Suprapubic skin (tissue), 3 donors: ENCODE results near the gene ZNF410.

Source experiments
- CTCF ChIP-seq, 2 donors: fragments of 200-600 bp in 1 of 2; fragments of 450-650 bp in 1 of 2; sonication (generic) in 1 of 2; IDR thresholded peaks; one replicate each; pipeline ENCODE4 v1.5.1; 2016 to 2019; ENCODE audit warnings: antibody characterized with exemption in 2 of 2, mild to moderate bottlenecking in 1 of 2, moderate library complexity in 1 of 2
- POLR2AphosphoS5 ChIP-seq, 3 donors: sonication (generic); formaldehyde crosslinking; IDR thresholded peaks; one replicate each; pipeline ENCODE4 v1.6.1; 2017; ENCODE audit warnings: antibody characterized with exemption in 3 of 3

- TF ChIP-seq CTCF (IDR thresholded peaks at IDR 0.05) (no peak), POLR2AphosphoS5 (IDR thresholded peaks at IDR 0.05) (no peak)
These were observed 43.4 kb upstream of the ZNF410 start for GRCh38 chr14:73843296-73843695.
